ENCODE results near the gene HSPA4L. TPM values are rescaled to one million over a fixed set of nuclear protein-coding genes. Genes with fewer than 3 reads are reported as not detected.

The HSPA4L gene
- total RNA-seq, 1 experiment from 2014 or later = 5.3 TPM

GRCh38 chr4:127777487-127777886, 4.6 kb upstream of the HSPA4L start:
- peaks cover 3% of the 10 kb centered on the region for H3K23me2 ChIP-seq (ENCODE audit: insufficient read length, low read depth, low read length, poor library complexity, severe bottlenecking)
- H3K4me1 Mint-ChIP-seq = peaks cover 3 to 8% of the 10 kb centered on the region in 2 experiments

More at GRCh38 chr4:127777487-127777886, 4.6 kb upstream of the HSPA4L start:
- no CpG with 5 or more reads among the region's 3 CpGs for WGBS (ENCODE audit: extremely low coverage, insufficient read length, low lambda C conversion rate)
- Histone ChIP-seq H4K8ac (replicated peaks; ENCODE audit: insufficient read length, low read depth, low read length) (no peak overlapping the region), H4K5ac (ENCODE audit: insufficient read length, low read depth, low read length) (no peak overlapping the region), H3T11ph (ENCODE audit: low read length) (no peak overlapping the region), H3K27ac (ENCODE audit: insufficient read length, low read depth, low read length) (no peak overlapping the region), H2BK120ac (ENCODE audit: low read depth, low read length, poor library complexity, severe bottlenecking) (no peak overlapping the region), H3K4me2 (ENCODE audit: insufficient read depth, insufficient read length, low read length) (no peak overlapping the region), H3K9ac (ENCODE audit: extremely low read depth, insufficient read length, low read length) (no peak overlapping the region), H2AFZ (ENCODE audit: low read length) (no peak overlapping the region), H3K79me1 (ENCODE audit: insufficient read depth, low read depth, low read length, poor library complexity, severe bottlenecking) (no peaks in the 10 kb centered on the region), H2BK15ac (ENCODE audit: low read depth, low read length) (no peak overlapping the region), H2BK5ac (ENCODE audit: insufficient read length, low read length) (no peak overlapping the region), H2AK5ac (ENCODE audit: insufficient read length, low read length) (no peak overlapping the region), H3K27me3 (ENCODE audit: insufficient read depth, low read length) (peaks cover 7% of the 10 kb centered on the region; the same call in 1 of the 2 replicates), H3K18ac (ENCODE audit: insufficient read length, low read depth, low read length) (no peak overlapping the region), H3K4me1 (ENCODE audit: insufficient read depth, low read length) (no peaks in the 10 kb centered on the region), H3K4ac (ENCODE audit: low read depth, low read length) (no peak overlapping the region), H3K14ac (ENCODE audit: insufficient read depth, low read length) (no peak overlapping the region), H3K56ac (ENCODE audit: insufficient read length, low read depth, low read length) (no peak overlapping the region), H3K23ac (ENCODE audit: insufficient read length, low read depth, low read length) (no peak overlapping the region), H2BK12ac (ENCODE audit: insufficient read length, low read depth, low read length) (no peak overlapping the region), H3K79me2 (ENCODE audit: insufficient read depth, low read length) (no peaks in the 10 kb centered on the region), H4K20me1 (ENCODE audit: control insufficient read depth, insufficient read depth, insufficient read length) (no peaks in the 10 kb centered on the region), H3K9me3 (ENCODE audit: control insufficient read depth, low read depth, low read length) (no peaks in the 10 kb centered on the region), H2BK20ac (ENCODE audit: low read depth, low read length, poor library complexity, severe bottlenecking) (no peak overlapping the region), H4K91ac (ENCODE audit: insufficient read length, low read depth, low read length) (no peak overlapping the region)
- TF ChIP-seq CTCF (conservative IDR thresholded peaks at IDR 0.05) = no peak
- no peak for DNase-seq
- no peak overlapping the region for H3K27ac Mint-ChIP-seq
- H3K9me3 Mint-ChIP-seq = peaks cover 0 to 6% of the 10 kb centered on the region in 2 experiments; a peak in 2 of 5 replicates
- peaks cover 23% of the 10 kb centered on the region for H3K27me3 Mint-ChIP-seq (ENCODE audit: low read depth)
- H3K36me3 Mint-ChIP-seq (ENCODE audit: insufficient read depth in 1 of 3, low read depth in 3 of 3) = peaks cover 0 to 6% (median 0%) of the 10 kb centered on the region in 3 experiments; a peak in 4 of 7 replicates
- no peak overlapping the region for H3K4me3 Mint-ChIP-seq
